Ovary (tissue), 9 donors: ENCODE data around the gene ADCY9. TPM values are rescaled to one million over a fixed set of nuclear protein-coding genes. Genes with fewer than 3 reads are reported as not detected.
"Not testable (repeated sequence)": the region's sequence is repeated elsewhere in the genome, so short reads cannot be mapped to it uniquely, and the experiment has no call there.

Experiments
- DNase-seq, 5 donors: peaks; one replicate each; pipeline ENCODE4 v3.0.0-alpha.2; 2019 to 2020
- H3K27ac ChIP-seq, 2 donors: fragments of 200-600 bp; one replicate each; pipeline versions ENCODE4 v1.5.1 to v1.8.0; 2019 to 2022
- H3K27me3 ChIP-seq: fragments of 200-600 bp; one replicate; pipeline ENCODE4 v1.8.0; 2022
- H3K36me3 ChIP-seq: fragments of 200-600 bp; sonication (generic); one replicate; pipeline ENCODE4 v1.5.1; 2019
- H3K4me1 ChIP-seq: one replicate; pipeline ENCODE4 v1.8.1; 2013; ENCODE audit warnings: mild to moderate bottlenecking, moderate library complexity; ENCODE audit not compliant: insufficient read depth
- H3K4me3 ChIP-seq: fragments of 200-600 bp; sonication (generic); one replicate; pipeline ENCODE4 v1.5.1; 2017
- H3K9me3 ChIP-seq, 2 donors: fragments of 200-600 bp in 1 of 2; sonication (generic) in 1 of 2; one replicate each; pipeline versions ENCODE4 v1.5.1 to v1.8.1; 2013 to 2019; ENCODE audit warnings: mild to moderate bottlenecking in 1 of 2, moderate library complexity in 1 of 2
- EP300 ChIP-seq: sonication (generic); formaldehyde crosslinking; IDR thresholded peaks from one replicate; pipeline ENCODE4 v1.6.1; 2017; ENCODE audit warnings: antibody characterized with exemption
- POLR2A ChIP-seq: fragments of 450-650 bp; IDR thresholded peaks from one replicate; pipeline ENCODE4 v1.6.1; 2017; ENCODE audit warnings: antibody characterized with exemption, mild to moderate bottlenecking, moderate library complexity
- WGBS, 3 donors: extraction: QIAGEN DNeasy Blood & Tissue Kit in 1 of 3; methylation state at CpG; one replicate each; pipeline versions ENCODE4 v1.1.5 to v1.1.7; 2013 to 2017; 5-methylcytosine and 5-hydroxymethylcytosine counted together
- intact Hi-C, 4 donors: fragments of 100-400 bp; cut with DNase I; formaldehyde crosslinking; loops; one replicate each; pipeline versions ENCODE4 v1.11.0 to v1.15.1; 2022 to 2023
- polyA plus RNA-seq, 2 donors: library from polyadenylated mRNA; stranded (reverse); fragments of 200-250 nt in 1 of 2; fragments of 350-450 nt in 1 of 2; fragmentation: Illumina TruSeq in 1 of 2; extraction: RNeasy Lipid Tissue Mini Kit (QIAGEN cat#74804) in 1 of 2; gene quantifications; one replicate each; pipeline ENCODE4 v1.2.3, GENCODE V29; 2013 to 2014
- total RNA-seq, 7 donors: library from RNA; depleted of rRNA in 2 of 7; stranded (reverse); fragments of >200 nt in 2 of 7; fragmentation: NEBNext Ultra II Directional in 3 of 7; extraction: Animal tissue kit (Norgen Biotek cat#: 25700) in 3 of 7; gene quantifications; one replicate each; pipeline versions ENCODE4 v1.1.0 to v1.2.4, GENCODE V29; 2016 to 2023
- TF ChIP-seq, protein P1 (sequence below), 3 donors: fragments of 450-650 bp in 2 of 3; fragments of 200-600 bp in 1 of 3; IDR thresholded peaks; one replicate each; pipeline versions ENCODE4 v1.5.1 to v1.8.0; 2016 to 2022; ENCODE audit warnings: antibody characterized with exemption in 3 of 3, mild to moderate bottlenecking in 1 of 3
- donor health status: DM: no; HTN: no; CAD: no; lungs with moderate emphysema.
- donor health status: DM: no; HTN: no; CAD: no.
- donor health status: Bipolar disorder and iron deficiency.
- donor health status: DM: yes; HTN: yes; CAD: no.
- donor health status: DM: no; HTN: no; CAD: no.
- donor health status: DM: yes; HTN: yes; CAD: no.

Gene ADCY9
- total and polyA plus RNA-seq, 9 donors = 10.7 to 31.3 (median 23.3) TPM

DNA sequence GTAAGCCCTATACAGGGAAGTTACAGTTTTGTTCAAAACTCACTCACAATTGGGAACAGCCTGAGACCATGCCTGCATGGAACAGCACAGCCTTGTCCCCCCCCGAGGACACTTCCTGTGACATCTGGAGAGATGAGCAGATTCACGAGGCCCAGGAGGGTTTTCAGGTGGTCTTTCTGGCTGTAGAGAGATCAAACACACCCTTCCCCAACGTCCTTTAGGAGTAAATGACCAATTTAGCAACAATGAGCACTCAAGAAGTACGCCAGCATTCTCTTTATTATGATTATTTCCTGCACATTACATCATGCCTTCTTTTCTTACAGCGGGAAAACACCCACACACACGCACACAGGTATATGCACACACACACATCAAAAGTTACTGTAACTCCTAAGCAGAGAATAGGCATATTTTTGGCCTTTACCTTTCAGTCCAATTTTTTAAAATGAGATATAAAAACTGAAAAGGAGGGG is 39.0 kb downstream of the ADCY9 start:
- DNase-seq = no peak
- Histone ChIP-seq H3K27me3 (no peaks in the 10 kb centered on the region), H3K4me1 (peaks cover 3% of the 10 kb centered on the region), H3K9me3 (no peaks in the 10 kb centered on the region), H3K27ac (no peak overlapping the region), H3K36me3 (no peaks in the 10 kb centered on the region), H3K4me3 (no peak overlapping the region)
- TF ChIP-seq EP300 (no peak), POLR2A (no peak)
- TF ChIP-seq, protein P1, sequence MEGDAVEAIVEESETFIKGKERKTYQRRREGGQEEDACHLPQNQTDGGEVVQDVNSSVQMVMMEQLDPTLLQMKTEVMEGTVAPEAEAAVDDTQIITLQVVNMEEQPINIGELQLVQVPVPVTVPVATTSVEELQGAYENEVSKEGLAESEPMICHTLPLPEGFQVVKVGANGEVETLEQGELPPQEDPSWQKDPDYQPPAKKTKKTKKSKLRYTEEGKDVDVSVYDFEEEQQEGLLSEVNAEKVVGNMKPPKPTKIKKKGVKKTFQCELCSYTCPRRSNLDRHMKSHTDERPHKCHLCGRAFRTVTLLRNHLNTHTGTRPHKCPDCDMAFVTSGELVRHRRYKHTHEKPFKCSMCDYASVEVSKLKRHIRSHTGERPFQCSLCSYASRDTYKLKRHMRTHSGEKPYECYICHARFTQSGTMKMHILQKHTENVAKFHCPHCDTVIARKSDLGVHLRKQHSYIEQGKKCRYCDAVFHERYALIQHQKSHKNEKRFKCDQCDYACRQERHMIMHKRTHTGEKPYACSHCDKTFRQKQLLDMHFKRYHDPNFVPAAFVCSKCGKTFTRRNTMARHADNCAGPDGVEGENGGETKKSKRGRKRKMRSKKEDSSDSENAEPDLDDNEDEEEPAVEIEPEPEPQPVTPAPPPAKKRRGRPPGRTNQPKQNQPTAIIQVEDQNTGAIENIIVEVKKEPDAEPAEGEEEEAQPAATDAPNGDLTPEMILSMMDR (IDR thresholded peaks at IDR 0.05) = no peak
- 82 to 86% (median 85%) methylated on average over 6 of the region's 6 CpGs for WGBS, 3 donors
- intact Hi-C loops = no loop called here

- Histone ChIP-seq H3K36me3 (no peaks in the 10 kb centered on the region), H3K27ac (no peak overlapping the region), H3K4me1 (no peaks in the 10 kb centered on the region), H3K27me3 (no peaks in the 10 kb centered on the region), H3K9me3 (no peaks in the 10 kb centered on the region), H3K4me3 (no peak overlapping the region)
- intact Hi-C loops = no loop called here
- DNase-seq = no peak
- WGBS, 3 donors = 92 to 96% (median 93%) methylated on average over 7 of the region's 7 CpGs
- no peak for TF ChIP-seq POLR2A
- TF ChIP-seq EP300 = no peak
- TF ChIP-seq, protein P1 (IDR thresholded peaks at IDR 0.05) = no peak
These were observed 40.7 kb downstream of the ADCY9 start for GRCh38 chr16:4075534-4075933.

GRCh38 chr16:4073150-4073549 is 43.1 kb downstream of the ADCY9 start:
- H3K27me3 ChIP-seq, H3K27ac ChIP-seq, DNase-seq, H3K9me3 ChIP-seq, H3K4me3 ChIP-seq, intact Hi-C loops, H3K4me1 ChIP-seq, H3K36me3 ChIP-seq: not testable (repeated sequence)
- 93 to 96% (median 96%) methylated on average over 9 of the region's 9 CpGs for WGBS, 3 donors

DNA sequence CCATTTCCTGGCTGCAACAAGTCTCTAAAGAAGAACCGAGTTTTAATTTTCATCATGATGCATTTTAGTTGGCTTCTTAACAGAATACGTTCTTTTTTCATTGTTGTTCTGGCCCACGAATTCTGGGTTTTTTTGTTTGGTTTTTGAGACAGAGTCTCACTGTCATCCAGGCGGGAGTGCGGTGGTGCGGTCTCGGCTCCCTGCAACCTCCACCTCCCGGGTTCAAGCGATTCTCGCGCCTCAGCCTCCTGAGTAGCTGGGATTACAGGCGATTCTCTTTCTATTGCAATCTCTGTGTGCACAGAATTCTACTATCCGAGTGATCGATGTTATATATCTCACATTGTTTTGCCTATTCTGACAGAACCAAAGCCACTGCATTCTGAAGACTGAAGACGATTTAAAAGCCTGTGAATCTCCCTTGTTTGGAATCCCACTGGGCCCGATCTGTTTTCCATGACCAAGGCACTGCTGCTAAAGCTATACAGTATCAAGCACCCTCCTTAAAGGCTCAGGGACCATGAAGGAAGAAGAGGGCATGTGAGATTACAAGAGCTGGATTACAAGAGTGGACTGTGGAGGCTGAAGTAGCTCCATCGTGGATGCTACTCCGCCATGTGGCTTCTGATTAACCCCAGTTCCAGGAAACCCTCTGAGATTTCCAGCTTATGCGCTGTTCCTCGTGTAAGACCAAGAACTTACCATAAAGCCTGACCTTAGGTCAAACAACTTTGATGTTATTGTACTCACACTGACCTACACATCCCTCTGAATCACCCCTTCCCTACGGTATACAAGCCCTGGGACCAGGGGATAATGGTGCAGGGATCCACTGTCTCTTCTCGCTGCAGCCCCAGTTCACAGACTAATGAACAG is 44.3 kb downstream of the ADCY9 start:
- no peak for TF ChIP-seq POLR2A
- no peak for TF ChIP-seq EP300
- TF ChIP-seq, protein P1 (IDR thresholded peaks at IDR 0.05) = no peak
- 86 to 91% (median 91%) methylated on average over 22 of the region's 22 CpGs for WGBS, 3 donors

DNA sequence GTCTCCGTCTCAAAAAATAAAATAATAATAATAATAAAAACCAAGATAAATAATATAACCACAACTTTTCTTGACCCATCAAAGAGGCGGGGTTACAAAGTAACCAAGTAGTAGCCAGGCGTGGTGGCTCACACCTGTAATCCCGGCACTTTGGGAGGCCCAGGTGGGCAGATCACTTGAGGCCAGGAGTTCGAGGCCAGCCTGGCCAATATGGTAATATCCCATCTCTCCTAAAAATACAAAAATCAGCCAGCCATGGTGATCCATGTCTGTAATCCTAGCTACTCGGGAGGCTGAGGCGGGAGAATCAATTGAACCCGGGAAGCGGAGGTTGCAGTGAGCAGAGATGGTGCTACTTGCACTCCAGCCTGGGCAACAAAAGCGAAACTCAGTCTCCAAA is 45.3 kb downstream of the ADCY9 start:
- Histone ChIP-seq H3K4me3 (no peak overlapping the region), H3K4me1 (peaks cover 1% of the 10 kb centered on the region), H3K27me3 (no peaks in the 10 kb centered on the region), H3K9me3 (no peaks in the 10 kb centered on the region), H3K27ac (no peak overlapping the region), H3K36me3 (no peaks in the 10 kb centered on the region)
- no peak for TF ChIP-seq EP300
- TF ChIP-seq POLR2A = no peak
- TF ChIP-seq, protein P1 (IDR thresholded peaks at IDR 0.05) = no peak
- intact Hi-C loops = no loop called here
- no peak for DNase-seq
- 92 to 94% (median 93%) methylated on average over 10 of the region's 10 CpGs for WGBS, 3 donors

More for the DNA sequence above, 44.3 kb downstream of the ADCY9 start:
- H3K27me3 ChIP-seq = no peaks in the 10 kb centered on the region
- H3K36me3 ChIP-seq = no peaks in the 10 kb centered on the region
- H3K4me1 ChIP-seq = peaks cover 1% of the 10 kb centered on the region
- no peaks in the 10 kb centered on the region for H3K9me3 ChIP-seq
- no peak overlapping the region for H3K27ac ChIP-seq
- DNase-seq = no peak
- intact Hi-C loops = no loop called here
- no peak overlapping the region for H3K4me3 ChIP-seq
